Endometrium (tissue), 2 donors: ENCODE data around the gene PATJ.
"Not testable (repeated sequence)": the region's sequence is repeated elsewhere in the genome, so short reads cannot be mapped to it uniquely, and the experiment has no call there.

Source experiments
- FAIRE-seq: peaks from 2 replicates; lab custom pipeline; 2012; peaks lifted over from hg19 to GRCh38; lab: Jason Lieb, UNC
- donor health status: control.
- donor health status: control.

The PATJ gene

GRCh38 chr1:62210960-62211359 lies 468.7 kb downstream of the PATJ start:
- FAIRE-seq: no peak

- no peak for FAIRE-seq
Measured at GRCh38 chr1:62212411-62212810, 470.1 kb downstream of the PATJ start.

- no peak for FAIRE-seq
Measured at GRCh38 chr1:62213075-62213914, 471.0 kb downstream of the PATJ start.

- no peak for FAIRE-seq
Measured at GRCh38 chr1:62218604-62219003, 476.3 kb downstream of the PATJ start.

GRCh38 chr1:62220456-62220855 lies 478.2 kb downstream of the PATJ start:
- FAIRE-seq: not testable (repeated sequence)

- FAIRE-seq: no peak
Measured at GRCh38 chr1:62221171-62221570, 478.9 kb downstream of the PATJ start.

- no peak for FAIRE-seq
Measured at GRCh38 chr1:62222321-62222720, 480.0 kb downstream of the PATJ start.

- FAIRE-seq: no peak
Measured at GRCh38 chr1:62224182-62224581, 481.9 kb downstream of the PATJ start.

GRCh38 chr1:62227496-62227895 lies 485.2 kb downstream of the PATJ start:
- FAIRE-seq: no peak
